ENCODE measurements around the gene PODN.
A peak's percentile ranks its signal among the peaks of the same experiment; 100 is the strongest.

Gene PODN

DNA sequence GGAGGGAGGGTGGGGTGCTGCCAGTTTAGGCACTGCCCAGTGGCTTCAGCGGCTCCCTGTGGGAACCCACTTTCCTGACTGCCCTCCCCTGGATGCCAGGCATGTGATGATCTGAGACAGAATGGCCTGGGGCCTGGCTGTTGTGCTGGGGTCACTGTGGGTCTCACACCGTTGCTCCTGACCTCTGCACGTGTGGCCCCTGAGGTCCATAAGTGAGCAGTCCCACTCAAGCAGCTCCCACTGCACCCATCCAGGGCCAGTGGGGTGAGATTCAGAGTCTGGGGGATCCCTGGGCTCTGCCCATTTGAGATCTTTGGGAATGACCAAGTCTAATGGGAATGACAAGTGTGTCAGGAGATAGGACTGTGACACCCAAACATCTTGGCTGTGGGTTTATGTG, 18.0 kb downstream of the PODN start:
- ATAC-seq (ENCODE audit: low read depth) (no peak), DNase-seq (ENCODE audit: low spot score) (peak; percentile 34)
- Histone ChIP-seq H3K4me3 (ENCODE audit: severe bottlenecking) (no peak overlapping the region), H3K9me3 (ENCODE audit: severe bottlenecking) (no peaks in the 10 kb centered on the region), H3K36me3 (ENCODE audit: low read depth) (no peaks in the 10 kb centered on the region), H3K27ac (ENCODE audit: poor library complexity, severe bottlenecking) (no peak overlapping the region), H3K4me1 (ENCODE audit: insufficient read depth, poor library complexity, severe bottlenecking) (no peaks in the 10 kb centered on the region), H3K27me3 (ENCODE audit: insufficient read depth, poor library complexity, severe bottlenecking) (no peaks in the 10 kb centered on the region)
- TF ChIP-seq, protein P1, sequence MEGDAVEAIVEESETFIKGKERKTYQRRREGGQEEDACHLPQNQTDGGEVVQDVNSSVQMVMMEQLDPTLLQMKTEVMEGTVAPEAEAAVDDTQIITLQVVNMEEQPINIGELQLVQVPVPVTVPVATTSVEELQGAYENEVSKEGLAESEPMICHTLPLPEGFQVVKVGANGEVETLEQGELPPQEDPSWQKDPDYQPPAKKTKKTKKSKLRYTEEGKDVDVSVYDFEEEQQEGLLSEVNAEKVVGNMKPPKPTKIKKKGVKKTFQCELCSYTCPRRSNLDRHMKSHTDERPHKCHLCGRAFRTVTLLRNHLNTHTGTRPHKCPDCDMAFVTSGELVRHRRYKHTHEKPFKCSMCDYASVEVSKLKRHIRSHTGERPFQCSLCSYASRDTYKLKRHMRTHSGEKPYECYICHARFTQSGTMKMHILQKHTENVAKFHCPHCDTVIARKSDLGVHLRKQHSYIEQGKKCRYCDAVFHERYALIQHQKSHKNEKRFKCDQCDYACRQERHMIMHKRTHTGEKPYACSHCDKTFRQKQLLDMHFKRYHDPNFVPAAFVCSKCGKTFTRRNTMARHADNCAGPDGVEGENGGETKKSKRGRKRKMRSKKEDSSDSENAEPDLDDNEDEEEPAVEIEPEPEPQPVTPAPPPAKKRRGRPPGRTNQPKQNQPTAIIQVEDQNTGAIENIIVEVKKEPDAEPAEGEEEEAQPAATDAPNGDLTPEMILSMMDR (IDR thresholded peaks at IDR 0.05; ENCODE audit: poor library complexity, severe bottlenecking) = no peak

DNA sequence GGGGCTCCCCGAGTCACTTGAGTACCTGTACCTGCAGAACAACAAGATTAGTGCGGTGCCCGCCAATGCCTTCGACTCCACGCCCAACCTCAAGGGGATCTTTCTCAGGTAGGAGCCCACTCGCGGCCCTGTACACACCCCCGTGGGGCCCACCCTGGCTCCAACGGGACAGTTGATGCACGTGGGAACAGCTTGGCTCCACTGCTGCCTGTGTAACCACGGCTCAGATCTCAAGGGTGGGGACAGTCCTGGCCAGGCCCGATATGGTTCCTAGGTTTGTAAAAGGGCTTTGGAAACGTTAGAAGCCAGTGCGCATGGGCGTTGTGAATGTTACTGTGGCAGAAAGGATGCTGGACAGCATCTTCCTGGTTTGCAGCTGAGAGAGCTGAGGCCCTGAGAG, 18.8 kb downstream of the PODN start:
- DNase-seq (ENCODE audit: low spot score) (peak; percentile 47), ATAC-seq (ENCODE audit: low read depth) (no peak)
- no peaks in the 10 kb centered on the region for H3K9me3 ChIP-seq (ENCODE audit: severe bottlenecking)
- TF ChIP-seq, protein P1 (IDR thresholded peaks at IDR 0.05; ENCODE audit: poor library complexity, severe bottlenecking) = no peak
- no peak overlapping the region for H3K27ac ChIP-seq (ENCODE audit: poor library complexity, severe bottlenecking)
- H3K4me3 ChIP-seq (ENCODE audit: severe bottlenecking) = no peak overlapping the region
- H3K27me3 ChIP-seq (ENCODE audit: insufficient read depth, poor library complexity, severe bottlenecking) = no peaks in the 10 kb centered on the region
- no peaks in the 10 kb centered on the region for H3K4me1 ChIP-seq (ENCODE audit: insufficient read depth, poor library complexity, severe bottlenecking)
- no peaks in the 10 kb centered on the region for H3K36me3 ChIP-seq (ENCODE audit: low read depth)

DNA sequence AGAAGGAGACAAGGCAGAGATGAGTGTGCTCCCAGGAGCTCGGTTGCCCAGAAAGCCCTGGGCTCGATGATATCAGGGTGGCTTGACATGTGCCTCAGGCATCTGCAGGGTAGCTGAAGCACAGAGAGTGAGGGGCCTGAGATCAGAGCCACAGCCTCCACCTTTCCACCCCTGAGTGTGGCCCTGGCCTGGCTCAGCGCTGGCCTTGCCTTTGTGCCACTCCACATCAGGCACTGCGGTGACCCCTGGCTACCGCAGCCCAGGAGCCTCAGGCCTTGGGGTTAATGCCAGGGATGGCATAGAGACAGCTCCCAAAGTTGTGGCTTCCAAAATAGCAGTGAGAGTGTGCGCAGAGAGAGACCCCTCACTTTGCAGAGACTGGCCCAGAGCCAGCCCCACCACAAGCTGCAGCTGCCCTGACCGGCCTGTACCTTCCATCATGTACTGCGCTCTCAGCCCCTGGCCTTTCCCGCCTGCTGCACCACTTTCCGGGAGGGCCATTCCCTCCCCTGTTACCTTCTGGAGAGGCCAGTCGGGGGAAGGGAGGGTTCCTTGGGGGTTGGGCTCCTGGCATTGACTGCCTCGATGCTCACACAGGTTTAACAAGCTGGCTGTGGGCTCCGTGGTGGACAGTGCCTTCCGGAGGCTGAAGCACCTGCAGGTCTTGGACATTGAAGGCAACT, 19.5 kb downstream of the PODN start:
- peak; percentile 38 for DNase-seq (ENCODE audit: low spot score)
- H3K4me1 ChIP-seq (ENCODE audit: insufficient read depth, poor library complexity, severe bottlenecking) = no peaks in the 10 kb centered on the region
- TF ChIP-seq, protein P1 (IDR thresholded peaks at IDR 0.05; ENCODE audit: poor library complexity, severe bottlenecking) = no peak
- H3K4me3 ChIP-seq (ENCODE audit: severe bottlenecking) = no peak overlapping the region
- no peak overlapping the region for H3K27ac ChIP-seq (ENCODE audit: poor library complexity, severe bottlenecking)
- H3K36me3 ChIP-seq (ENCODE audit: low read depth) = no peaks in the 10 kb centered on the region
- no peaks in the 10 kb centered on the region for H3K27me3 ChIP-seq (ENCODE audit: insufficient read depth, poor library complexity, severe bottlenecking)
- H3K9me3 ChIP-seq (ENCODE audit: severe bottlenecking) = no peaks in the 10 kb centered on the region
- ATAC-seq (ENCODE audit: low read depth) = no peak

DNA sequence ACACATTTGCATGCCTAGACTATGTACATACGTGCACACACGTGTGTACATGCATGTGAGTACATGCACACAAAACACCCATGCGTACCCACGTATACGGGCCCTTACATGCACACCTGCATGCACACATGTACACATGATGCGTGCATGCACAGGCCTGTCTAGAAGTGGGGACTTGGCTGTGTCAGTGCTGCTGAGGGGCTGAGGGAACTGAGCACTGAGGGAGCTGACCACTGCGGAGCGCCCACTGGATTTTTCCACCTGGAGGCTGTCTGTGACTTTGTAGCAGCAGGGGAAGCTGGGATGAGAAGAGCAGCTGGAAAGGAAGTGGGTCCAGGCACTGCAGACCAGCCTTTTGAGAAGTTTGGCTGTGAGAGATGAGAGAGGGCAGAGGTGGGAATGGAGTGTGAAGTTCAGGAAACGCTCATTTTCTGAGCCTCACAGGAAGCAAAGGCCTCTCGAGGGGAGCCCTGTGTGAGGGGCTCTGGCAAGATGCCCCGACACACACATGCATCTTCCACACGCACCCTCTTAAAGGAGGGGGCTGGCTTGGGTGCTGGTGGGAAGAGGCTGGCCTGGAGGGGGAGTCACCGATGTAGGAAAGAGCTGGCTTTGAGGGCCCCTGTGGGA, 20.9 kb downstream of the PODN start:
- Histone ChIP-seq H3K27ac (ENCODE audit: poor library complexity, severe bottlenecking) (no peak overlapping the region), H3K4me1 (ENCODE audit: insufficient read depth, poor library complexity, severe bottlenecking) (no peaks in the 10 kb centered on the region), H3K9me3 (ENCODE audit: severe bottlenecking) (no peaks in the 10 kb centered on the region), H3K27me3 (ENCODE audit: insufficient read depth, poor library complexity, severe bottlenecking) (no peaks in the 10 kb centered on the region), H3K4me3 (ENCODE audit: severe bottlenecking) (no peak overlapping the region), H3K36me3 (ENCODE audit: low read depth) (no peaks in the 10 kb centered on the region)
- TF ChIP-seq, protein P1 (IDR thresholded peaks at IDR 0.05; ENCODE audit: poor library complexity, severe bottlenecking) = no peak
- DNase-seq (ENCODE audit: low spot score) (no peak), ATAC-seq (ENCODE audit: low read depth) (no peak)

Data from RWPE2 (cell line).